GM12891 (cell line): ENCODE data around the gene ASTL.
"Not testable (repeated sequence)": the region's sequence is repeated elsewhere in the genome, so short reads cannot be mapped to it uniquely, and the experiment has no call there.

Source experiments
- DNase-seq: peaks from one replicate; pipeline ENCODE4 v3.0.0; 2011; ENCODE audit warnings: low spot score; ENCODE audit not compliant: insufficient read length
- FAIRE-seq: peaks from 2 replicates; lab custom pipeline; 2011; peaks lifted over from hg19 to GRCh38; lab: Jason Lieb, UNC
- PAX5 ChIP-seq: IDR thresholded peaks from 2 replicates; pipeline ENCODE4 v1.6.1; 2011; ENCODE audit warnings: low read length, moderate library complexity, mild to moderate bottlenecking; ENCODE audit not compliant: insufficient read depth, severe bottlenecking
- POLR2A ChIP-seq: IDR thresholded peaks from 2 replicates; pipeline ENCODE4 v1.6.1; 2011; ENCODE audit warnings: low read depth, low read length, control low read depth
- POLR2AphosphoS5 ChIP-seq: IDR thresholded peaks from 2 replicates; pipeline ENCODE4 v1.6.1; 2011; ENCODE audit warnings: low read depth, low read length, control low read depth
- POU2F2 ChIP-seq: IDR thresholded peaks from 2 replicates; pipeline ENCODE4 v1.6.1; 2011; ENCODE audit warnings: low read depth, mild to moderate bottlenecking, control low read depth, low read length, moderate library complexity
- SPI1 ChIP-seq: IDR thresholded peaks from 2 replicates; pipeline ENCODE4 v1.6.1; 2011; ENCODE audit warnings: low read depth, low read length, control low read depth
- TAF1 ChIP-seq: IDR thresholded peaks from 2 replicates; pipeline ENCODE4 v1.6.1; 2011; ENCODE audit warnings: low read depth, low read length, control low read depth

ASTL gene

GRCh38 chr2:96163415-96163767 lies 25.1 kb upstream of the ASTL start:
- FAIRE-seq: no peak
- DNase-seq: no peak
- TF ChIP-seq TAF1 (no peak), PAX5 (no peak), POU2F2 (no peak), SPI1 (no peak), POLR2AphosphoS5 (no peak)

GRCh38 chr2:96161898-96162297 lies 23.6 kb upstream of the ASTL start:
- no peak for DNase-seq
- FAIRE-seq: peak; percentile 84
- TF ChIP-seq POU2F2 (no peak), POLR2AphosphoS5 (no peak), SPI1 (no peak), TAF1 (no peak), PAX5 (no peak), POLR2A (no peak)

GRCh38 chr2:96160366-96160765 lies 22.1 kb upstream of the ASTL start:
- FAIRE-seq, DNase-seq: not testable (repeated sequence)

GRCh38 chr2:96159084-96159830 lies 21.0 kb upstream of the ASTL start:
- DNase-seq: no peak
- TF ChIP-seq POU2F2: peak; percentile 34; the same call in 1 of the 2 replicates
- no peak for TF ChIP-seq SPI1
- FAIRE-seq: peak; percentile 91

GRCh38 chr2:96158554-96158940 lies 20.2 kb upstream of the ASTL start:
- 0 out of 2 replicates have a peak, but pooled peaks have one; percentile 24 for TF ChIP-seq POLR2A
- TF ChIP-seq POU2F2: no peak
- no peak for TF ChIP-seq POLR2AphosphoS5
- no peak for FAIRE-seq
- DNase-seq: no peak

- FAIRE-seq (peak; percentile 96), DNase-seq (peak; percentile 78)
- TF ChIP-seq POLR2A: peak; percentile 49; the same call in 1 of the 2 replicates
- peak; percentile 89 for TF ChIP-seq POU2F2
- TF ChIP-seq TAF1: 0 out of 2 replicates have a peak, but pooled peaks have one; percentile 49
- TF ChIP-seq SPI1: no peak
- no peak for TF ChIP-seq PAX5
- TF ChIP-seq POLR2AphosphoS5: peak; percentile 75
These were observed 19.6 kb upstream of the ASTL start for GRCh38 chr2:96157649-96158553.

GRCh38 chr2:96156926-96157648 lies 18.8 kb upstream of the ASTL start:
- TF ChIP-seq POLR2A: no peak
- no peak for TF ChIP-seq SPI1
- no peak for TF ChIP-seq TAF1
- no peak for TF ChIP-seq POLR2AphosphoS5
- no peak for TF ChIP-seq POU2F2
- TF ChIP-seq PAX5: no peak
- FAIRE-seq: no peak
- no peak for DNase-seq

- TF ChIP-seq POLR2AphosphoS5 (no peak), SPI1 (no peak), TAF1 (no peak), PAX5 (no peak), POU2F2 (no peak), POLR2A (no peak)
- FAIRE-seq (no peak), DNase-seq (no peak)
These were observed 17.9 kb upstream of the ASTL start for GRCh38 chr2:96156011-96156820.

GRCh38 chr2:96154506-96155380 lies 16.4 kb upstream of the ASTL start:
- TF ChIP-seq TAF1 (no peak), PAX5 (no peak), SPI1 (no peak), POU2F2 (no peak), POLR2AphosphoS5 (no peak), POLR2A (no peak)
- no peak for DNase-seq
- FAIRE-seq: peak; percentile 9
